ENCODE results near the gene IGSF8.

The IGSF8 gene

GRCh38 chr1:160085686-160086455 is 12.5 kb downstream of the IGSF8 start:
- DNase-seq: peak; percentile 95

- no peak for DNase-seq
Observed at GRCh38 chr1:160084771-160085321, 13.6 kb downstream of the IGSF8 start.

- DNase-seq: peak; percentile 77
Observed at GRCh38 chr1:160083968-160084770, 14.2 kb downstream of the IGSF8 start.

- no peak for DNase-seq
Observed at GRCh38 chr1:160082926-160083325, 15.5 kb downstream of the IGSF8 start.

- DNase-seq: no peak
Observed at GRCh38 chr1:160082487-160082886, 15.9 kb downstream of the IGSF8 start.

- no peak for DNase-seq
Observed at GRCh38 chr1:160081261-160081936, 17.0 kb downstream of the IGSF8 start, which contains the start of gene KCNJ9. TSS of gene KCNJ9 (plus strand) at chr1:160081538. CDS start at chr1:160084031, 2,493 bp downstream.

GRCh38 chr1:160080381-160081100 is 17.9 kb downstream of the IGSF8 start:
- DNase-seq: no peak

- no peak for DNase-seq
Observed at GRCh38 chr1:160079448-160079847, 19.0 kb downstream of the IGSF8 start.

GRCh38 chr1:160078512-160079195 is 19.8 kb downstream of the IGSF8 start:
- DNase-seq: peak; percentile 61

GRCh38 chr1:160077486-160077885 is 20.9 kb downstream of the IGSF8 start:
- no peak for DNase-seq

- DNase-seq: no peak
Observed at GRCh38 chr1:160076295-160076694, 22.1 kb downstream of the IGSF8 start.

GRCh38 chr1:160075836-160076235 is 22.6 kb downstream of the IGSF8 start:
- no peak for DNase-seq

GRCh38 chr1:160074865-160075264 is 23.6 kb downstream of the IGSF8 start:
- no peak for DNase-seq

GRCh38 chr1:160071289-160071688 is 27.1 kb downstream of the IGSF8 start:
- no peak for DNase-seq

- DNase-seq: peak; percentile 90
Observed at GRCh38 chr1:160070243-160071163, 27.9 kb downstream of the IGSF8 start.

GRCh38 chr1:160069460-160070231 is 28.8 kb downstream of the IGSF8 start, which contains the start of gene KCNJ10:
TSS of gene KCNJ10 (minus strand) at chr1:160070160. CDS start at chr1:160042532, 27,628 bp downstream.
- peak; percentile 29 for DNase-seq

- DNase-seq: no peak
Observed at GRCh38 chr1:160068225-160068624, 30.2 kb downstream of the IGSF8 start.

- peak; percentile 35 for DNase-seq
Observed at GRCh38 chr1:160066829-160067745, 31.3 kb downstream of the IGSF8 start.

GRCh38 chr1:160064746-160065145 is 33.7 kb downstream of the IGSF8 start:
- no peak for DNase-seq
